Stimulated activated CD4-positive, alpha-beta T cell treated with anti-CD3 and anti-CD28 coated beads, Interleukin-12 subunit alpha, Interleukin-12 subunit beta, amount 100 ng/mL, for 4 hours (primary cell): ENCODE measurements around the gene PARP4.
A peak's percentile ranks its signal among the peaks of the same experiment; 100 is the strongest.
"Not testable (repeated sequence)": the region's sequence is repeated elsewhere in the genome, so short reads cannot be mapped to it uniquely, and the experiment has no call there.

Experiments used
- DNase-seq: peaks from one replicate; pipeline ENCODE4 v3.0.0-alpha.2; 2020

PARP4 gene

DNA sequence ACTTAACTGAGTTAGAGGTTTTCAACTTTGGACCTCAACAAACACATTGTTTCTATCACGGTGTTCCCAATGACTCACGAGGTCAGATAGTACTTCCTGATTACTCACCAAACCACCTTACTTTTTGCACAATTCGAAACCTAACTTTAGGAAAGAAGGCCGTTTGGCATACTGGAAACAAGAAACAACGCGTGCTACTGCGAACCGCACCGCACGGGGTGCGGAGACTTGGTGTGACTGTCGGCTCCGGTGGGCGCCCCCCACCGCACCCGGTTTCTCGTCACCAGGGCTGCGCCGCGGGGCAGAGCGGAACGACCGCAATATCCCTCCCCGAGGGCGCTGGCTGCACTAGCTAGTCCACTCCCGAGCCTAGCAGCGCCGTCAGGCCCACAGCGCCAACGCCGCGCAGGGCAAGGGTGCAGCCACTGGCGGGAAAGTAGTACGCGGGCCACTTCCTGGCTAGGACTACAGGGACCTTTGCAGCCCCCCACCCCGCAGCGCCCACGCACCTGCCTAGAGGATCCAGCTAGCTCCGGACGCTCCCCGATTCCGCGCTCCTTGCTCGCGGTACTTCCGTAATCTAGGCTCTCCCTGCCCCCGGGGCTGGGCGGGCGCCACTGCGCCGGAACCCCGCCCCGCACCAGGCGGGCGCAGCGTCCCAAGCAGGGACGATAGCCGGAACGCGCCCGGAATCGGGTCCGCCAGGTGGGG is at the start of gene PARP4:
Gene PARP4, minus strand, starts transcription at position 582 of the 711 bp plus-strand sequence. CDS start 9,002 bp downstream, outside the sequence.
- peak; percentile 50 for DNase-seq

DNA sequence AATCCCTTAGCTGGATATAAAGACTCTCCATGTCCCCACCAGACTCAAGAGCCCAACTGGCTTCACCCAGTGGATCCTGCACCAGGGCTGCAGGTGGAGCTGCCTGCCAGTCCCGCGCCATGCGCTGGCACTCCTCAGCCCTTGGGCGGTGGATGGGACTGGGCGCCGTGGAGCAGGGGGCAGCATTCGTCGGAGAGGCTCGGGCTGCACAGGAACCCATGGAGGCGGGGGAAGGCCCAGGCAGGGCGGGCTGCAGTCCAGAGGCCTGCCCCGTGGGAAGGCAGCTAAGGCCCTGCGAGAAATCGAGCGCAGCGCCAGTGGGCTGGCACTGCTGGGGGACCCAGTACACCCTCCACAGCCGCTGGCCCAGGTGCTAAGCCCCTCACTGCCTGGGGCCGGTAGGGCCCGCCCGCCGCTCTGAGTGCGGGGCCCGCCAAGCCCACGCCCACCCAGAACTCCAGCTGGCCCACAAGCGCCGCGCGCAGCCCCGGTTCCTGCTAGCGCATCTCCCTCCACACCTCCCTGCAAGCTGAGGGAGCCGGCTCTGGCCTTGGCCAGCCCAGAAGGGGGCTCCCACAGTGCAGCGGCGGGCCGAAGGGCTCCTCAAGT is 48.1 kb upstream of the PARP4 start:
- not testable (repeated sequence) for DNase-seq

DNA sequence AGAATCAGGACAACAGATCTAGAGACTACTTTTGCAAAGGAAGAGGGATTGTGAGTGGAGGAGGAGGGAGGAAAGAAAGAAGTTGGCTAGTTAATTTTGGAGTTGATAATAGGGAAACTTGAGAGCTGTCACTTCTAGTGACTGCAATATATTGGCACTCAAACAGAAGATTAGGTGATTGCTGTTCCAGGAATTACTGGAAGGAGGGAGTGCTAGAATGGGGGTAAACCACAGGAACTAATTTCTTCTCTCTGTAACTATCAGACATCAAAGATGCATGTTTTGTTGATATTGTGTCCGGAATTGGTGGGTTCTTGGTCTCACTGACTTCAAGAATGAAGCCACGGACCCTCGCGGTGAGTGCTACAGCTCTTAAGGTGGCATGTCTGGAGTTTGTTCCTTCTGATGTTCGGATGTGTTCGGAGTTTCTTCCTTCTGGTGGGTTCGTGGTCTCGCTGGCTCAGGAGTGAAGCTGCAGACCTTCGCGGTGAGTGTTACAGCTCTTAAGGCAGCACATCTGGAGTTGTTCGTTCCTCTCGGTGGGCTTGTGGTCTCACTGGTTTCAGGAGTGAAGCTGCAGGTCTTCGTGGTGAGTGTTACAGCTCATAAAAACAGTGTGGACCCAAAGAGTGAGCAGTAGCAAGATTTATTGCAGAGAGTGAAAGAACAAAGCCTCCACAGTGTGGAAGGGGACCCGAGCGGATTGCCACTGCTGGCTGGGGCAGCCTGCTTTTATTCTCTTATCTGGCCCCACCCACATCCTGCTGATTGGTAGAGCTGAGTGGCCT is 47.0 kb upstream of the PARP4 start:
- DNase-seq: not testable (repeated sequence)

DNA sequence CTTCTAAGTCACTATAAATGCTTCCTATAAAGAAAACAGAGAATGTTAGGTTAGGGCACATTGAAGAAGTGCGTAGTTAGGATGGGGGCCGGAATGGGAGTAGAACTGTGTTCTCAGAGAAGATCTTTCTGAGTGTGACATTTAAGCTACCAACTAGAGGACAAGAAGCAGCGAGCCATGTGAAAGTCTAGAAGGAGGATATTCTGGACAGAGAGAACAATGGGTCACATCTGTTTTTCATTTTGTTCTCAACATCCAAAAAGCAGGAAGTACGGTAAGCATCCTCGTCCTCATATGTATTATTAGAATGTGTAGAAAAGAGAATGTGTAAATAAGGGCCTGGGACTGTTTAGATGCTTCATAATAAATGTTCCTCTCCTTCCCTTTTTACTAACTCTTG is 44.5 kb upstream of the PARP4 start:
- no peak for DNase-seq

DNA sequence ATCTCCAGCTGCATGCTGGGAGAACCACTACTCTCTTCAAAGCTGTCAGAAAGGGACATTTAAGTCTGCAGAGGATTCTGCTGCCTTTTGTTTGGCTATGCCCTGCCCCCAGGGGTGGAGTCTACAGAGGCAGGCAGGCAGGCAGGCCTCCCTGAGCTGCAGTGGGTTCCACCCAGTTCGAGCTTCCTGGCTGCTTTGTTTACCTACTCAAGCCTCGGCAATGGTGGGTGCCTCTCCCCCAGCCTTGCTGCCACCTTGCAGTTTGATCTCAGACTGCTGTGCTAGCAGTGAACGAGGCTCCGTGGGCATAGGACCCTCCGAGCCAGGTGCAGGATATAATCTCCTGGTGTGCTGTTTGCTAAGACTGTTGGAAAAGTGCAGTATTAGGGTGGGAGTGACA is 41.3 kb upstream of the PARP4 start:
- not testable (repeated sequence) for DNase-seq

DNA sequence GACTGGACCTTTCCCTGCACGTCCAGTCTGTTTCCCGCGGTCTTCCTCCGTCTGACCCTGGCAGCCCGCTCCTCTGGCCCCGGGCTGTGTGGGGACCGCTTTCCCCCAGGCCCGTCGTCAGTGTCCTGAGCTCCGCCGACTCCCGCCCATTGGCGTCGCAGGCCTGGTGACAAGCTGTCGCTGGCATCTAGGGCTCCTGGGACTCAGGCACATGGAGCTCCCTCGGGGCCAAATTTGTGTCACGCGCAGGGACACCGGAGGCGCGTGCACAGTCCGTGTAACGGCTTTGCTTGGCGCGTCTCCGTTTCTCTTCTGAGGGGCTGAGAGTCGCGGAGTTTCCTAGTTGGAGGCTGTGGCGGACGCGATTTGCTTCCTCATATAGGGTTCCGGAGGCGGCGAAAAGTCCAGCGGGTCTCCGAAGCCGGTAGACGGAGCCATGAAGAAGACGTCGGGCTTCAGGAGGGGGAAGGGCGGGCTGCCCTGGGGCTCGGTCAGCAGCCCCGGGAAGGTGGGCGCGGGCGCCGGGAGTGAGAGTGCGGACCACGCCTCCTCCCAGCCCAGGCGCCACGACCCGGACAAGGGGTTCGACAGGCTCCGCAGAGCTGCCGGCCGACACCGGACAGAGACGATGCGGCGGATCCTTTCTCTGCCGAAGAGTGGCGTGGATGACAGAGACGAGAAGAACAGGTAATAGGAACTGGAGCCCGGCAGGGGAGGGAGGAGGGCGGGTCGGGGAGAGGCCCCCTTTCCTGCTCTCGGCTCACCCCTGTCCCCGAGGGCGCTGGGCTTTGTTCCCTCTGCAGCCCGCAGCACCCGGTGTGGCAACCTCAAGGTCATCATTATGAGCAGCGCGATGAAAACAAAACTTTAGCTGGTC is 29.1 kb upstream of the PARP4 start:
- not testable (repeated sequence) for DNase-seq

DNA sequence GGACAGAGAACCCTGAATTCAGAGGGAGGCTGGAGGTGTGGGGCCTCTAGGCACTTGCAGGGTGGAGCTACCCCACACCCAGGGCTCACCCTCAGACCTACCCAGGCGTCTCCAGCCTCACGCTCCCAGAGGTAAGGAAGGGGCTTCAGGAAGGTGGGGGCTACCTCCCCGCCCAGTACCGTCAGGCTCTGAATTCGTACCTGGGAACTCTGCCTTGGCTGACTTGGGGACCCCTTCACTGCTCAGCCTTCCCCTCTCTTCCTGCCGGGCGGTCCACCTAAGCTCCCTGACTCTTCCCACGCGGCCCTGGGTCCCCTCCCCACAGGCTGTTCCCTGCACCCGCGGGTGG is 28.5 kb upstream of the PARP4 start:
- DNase-seq: no peak

DNA sequence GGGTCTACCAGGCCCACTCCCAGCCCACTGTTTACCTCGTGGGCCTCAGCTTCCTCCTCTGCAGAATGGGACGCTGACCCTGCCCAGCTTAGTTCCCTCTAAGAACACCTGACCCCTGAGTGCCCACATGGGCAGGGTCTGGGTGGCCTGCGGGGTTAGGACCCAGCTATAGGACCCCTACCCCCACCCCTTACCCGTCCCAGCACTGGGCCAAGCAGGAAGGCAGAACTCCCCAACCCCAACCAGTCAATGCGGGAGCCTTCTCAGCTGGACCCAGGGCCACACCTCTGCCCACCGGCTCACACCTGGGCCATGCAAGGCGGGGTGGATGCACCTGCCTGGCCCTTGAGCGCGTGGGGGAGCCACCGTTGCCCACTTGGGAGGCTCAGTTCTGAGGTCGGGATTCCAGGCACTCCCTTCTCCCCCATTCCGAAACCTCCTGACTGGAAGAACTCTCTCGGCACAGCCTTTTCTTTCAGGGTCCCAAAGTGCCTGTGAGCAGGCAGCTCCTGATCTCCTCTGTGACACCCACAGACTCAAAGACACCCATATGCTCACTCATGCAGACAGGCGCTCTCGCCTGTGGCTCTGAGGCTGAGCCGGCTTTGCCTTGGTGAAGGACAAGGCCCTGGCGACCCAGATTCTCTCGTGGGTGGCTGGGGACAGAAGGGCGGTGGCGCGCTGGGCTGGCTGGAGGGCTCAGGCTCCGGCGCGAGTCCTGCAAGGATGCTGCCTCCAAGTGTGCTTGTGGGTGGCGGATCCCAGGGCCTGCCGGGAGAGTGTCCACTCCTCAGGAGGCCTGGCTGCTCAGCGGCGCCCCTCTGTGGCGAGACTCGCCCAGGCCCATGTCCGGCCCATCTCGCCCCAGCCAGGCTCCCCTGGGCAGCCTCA is 27.9 kb upstream of the PARP4 start:
- DNase-seq: no peak

DNA sequence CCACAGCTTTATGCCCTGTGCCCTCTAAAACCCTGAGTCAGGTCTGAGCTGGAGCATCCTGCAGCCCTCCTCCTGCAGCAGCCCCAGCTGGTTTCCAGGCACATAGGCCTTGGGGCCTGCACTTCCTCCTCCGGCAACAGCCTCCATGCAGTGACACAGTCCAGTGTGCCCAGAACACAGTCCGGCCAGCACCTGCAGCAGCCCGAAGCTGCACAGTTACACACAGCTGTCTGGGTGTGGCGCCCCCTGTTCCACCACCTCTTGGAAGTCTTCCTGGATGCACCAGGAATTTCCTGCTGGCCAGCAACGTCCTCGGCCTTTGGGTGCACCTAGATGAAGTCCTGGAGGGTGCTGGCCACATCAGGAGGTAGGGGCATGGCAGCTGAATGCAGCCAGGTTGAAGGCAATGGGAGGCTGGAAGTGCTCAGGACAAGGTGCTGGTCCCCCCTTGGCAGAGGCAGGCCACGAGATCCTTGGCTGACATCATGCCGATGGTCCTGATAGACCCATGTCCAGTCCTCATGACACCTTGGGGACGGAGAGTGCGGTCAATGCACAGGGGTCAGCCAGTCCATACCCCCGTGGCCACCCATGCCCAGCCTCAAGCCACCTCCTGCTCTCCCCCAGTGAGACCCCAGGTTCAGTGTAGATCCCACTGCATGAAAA is 27.1 kb upstream of the PARP4 start:
- no peak for DNase-seq

DNA sequence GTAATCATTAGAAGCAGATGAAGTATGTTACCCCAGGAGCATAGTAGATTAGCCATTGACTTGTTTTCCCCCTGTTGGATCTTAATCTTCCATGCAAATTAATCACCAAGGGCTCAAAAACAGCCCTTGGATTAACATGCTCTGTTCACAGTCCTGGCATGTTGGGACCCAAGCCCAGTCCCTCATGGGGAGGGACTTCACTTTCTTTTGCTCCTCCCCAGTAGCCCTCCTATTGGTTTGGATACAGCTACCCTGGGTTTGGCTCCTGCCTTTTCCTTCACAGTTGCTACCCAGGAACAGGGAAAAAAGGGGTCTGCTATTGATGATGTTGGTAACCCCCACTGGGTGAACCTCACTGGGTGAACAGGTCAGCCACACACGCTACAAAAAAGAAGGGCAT is 16.9 kb upstream of the PARP4 start:
- DNase-seq: no peak

DNA sequence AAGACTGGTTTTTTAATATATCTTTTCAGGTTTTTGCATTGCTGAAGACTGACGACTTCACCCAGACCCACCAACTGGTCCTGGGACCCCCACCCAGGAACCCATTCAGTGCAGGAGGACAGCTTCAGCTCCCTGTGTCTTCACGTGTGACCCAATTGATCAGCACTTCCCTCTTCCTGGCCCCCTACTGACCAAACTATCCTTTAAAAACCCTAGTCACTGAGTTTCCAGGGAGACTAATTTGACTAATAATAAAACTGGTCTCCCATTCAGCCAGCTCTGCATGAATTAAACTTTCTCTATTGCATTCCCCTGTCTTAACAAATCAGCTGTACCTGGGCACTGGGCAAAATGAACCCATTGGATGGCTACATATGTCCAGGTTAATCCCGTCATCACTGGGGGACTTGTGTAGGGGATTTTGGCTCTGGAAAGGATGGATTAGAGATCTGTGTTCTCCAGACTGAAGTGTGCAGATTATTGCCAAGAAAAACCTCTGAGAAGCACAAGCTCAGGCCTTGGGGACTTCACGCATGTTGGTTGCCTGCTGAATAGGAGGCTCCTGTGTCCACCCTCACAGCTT is 16.3 kb upstream of the PARP4 start:
- no peak for DNase-seq

DNA sequence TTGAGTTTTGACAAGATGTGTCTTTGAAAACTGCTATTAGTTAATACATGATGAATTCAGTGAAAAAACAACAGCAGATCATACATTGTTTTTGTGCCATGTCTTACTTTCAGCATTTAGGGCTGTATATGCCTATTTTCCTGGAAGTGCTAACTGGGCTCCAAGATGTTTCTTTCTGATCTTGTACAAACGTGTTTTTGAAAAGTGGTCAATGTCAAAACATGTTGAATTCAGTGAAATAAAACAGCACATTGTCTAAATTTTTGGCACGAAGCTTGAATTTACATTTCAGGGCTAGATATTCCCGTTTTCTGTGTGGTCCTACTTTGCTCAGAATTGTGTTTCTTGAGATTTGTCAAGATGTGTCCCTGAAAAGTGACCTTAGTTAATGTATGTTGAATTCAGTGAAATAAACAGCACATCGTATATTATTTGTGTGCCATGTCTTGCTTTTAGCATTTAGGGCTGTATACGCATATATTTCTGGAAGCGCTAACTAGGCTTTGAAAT is 14.7 kb upstream of the PARP4 start:
- DNase-seq: no peak

DNA sequence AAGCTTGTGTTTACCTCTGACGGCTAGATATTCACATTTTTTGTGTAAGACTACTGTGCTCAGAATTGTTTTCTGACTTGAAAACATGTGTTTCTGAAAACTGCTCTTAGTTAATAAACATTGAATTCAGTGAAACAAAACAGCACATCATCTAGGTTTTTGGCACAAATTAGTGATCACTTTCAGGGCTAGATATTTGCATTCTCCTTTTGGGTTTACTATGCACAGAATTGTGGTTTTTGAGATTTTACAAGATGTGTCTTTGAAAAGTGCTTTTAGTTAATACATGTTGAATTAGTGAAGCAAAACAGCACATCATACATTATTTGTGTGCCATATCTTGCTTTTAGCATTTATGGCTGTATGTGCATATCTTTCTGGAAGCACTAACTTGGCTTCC is 8.2 kb upstream of the PARP4 start:
- DNase-seq: no peak

DNA sequence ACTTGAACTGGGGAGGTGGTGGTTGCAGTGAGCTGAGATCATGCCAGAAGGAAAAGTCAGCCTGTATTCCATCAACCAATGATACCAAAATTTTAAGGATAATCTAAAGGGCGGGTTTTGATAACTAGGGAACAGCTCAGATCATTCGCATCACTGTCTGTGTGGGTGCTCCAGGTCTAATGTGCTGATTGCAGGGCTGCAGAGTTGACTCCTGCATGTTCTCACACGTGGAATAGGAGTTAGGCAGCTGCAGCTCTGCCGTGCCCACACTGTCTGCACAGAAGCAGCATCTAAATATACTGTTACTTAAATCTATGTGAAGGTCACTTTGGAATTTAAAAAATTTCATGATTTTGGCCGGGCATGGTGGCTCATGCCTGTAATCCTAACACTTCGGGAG is 4.3 kb upstream of the PARP4 start:
- DNase-seq: no peak

DNA sequence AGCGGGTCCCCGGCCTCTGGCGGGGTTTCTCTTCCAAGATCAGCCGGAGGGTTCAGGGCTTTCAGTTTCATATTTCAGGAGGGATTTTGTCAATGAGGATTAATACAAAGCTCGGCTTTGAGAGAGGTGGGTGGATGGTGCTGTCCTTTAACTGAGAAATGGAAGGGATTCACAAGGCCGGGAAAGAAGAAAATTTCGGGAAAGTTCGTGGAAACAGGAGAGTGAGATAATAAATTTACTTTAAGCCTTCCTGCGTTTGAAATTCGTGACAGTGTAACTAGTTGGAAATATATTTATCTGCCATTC is 283 bp upstream of the PARP4 start:
- DNase-seq: no peak

DNA sequence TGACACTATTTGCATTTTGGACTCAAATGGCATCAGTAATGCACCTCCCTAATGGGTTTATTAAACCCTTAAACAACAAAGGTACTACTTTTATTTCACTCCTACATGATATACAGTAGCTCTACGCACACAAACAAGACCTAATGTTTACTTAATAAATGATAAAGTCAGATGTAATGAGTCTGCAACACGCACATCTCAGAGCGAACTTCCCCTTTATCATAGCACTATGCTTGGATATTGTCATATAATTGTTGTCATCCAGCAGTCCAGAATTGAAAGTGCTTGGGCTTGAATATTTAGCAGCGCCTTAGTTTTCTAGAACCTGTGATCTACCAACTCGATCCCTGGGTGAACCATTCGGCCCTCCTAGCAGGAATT is 772 bp downstream of the PARP4 start:
- DNase-seq: no peak

DNA sequence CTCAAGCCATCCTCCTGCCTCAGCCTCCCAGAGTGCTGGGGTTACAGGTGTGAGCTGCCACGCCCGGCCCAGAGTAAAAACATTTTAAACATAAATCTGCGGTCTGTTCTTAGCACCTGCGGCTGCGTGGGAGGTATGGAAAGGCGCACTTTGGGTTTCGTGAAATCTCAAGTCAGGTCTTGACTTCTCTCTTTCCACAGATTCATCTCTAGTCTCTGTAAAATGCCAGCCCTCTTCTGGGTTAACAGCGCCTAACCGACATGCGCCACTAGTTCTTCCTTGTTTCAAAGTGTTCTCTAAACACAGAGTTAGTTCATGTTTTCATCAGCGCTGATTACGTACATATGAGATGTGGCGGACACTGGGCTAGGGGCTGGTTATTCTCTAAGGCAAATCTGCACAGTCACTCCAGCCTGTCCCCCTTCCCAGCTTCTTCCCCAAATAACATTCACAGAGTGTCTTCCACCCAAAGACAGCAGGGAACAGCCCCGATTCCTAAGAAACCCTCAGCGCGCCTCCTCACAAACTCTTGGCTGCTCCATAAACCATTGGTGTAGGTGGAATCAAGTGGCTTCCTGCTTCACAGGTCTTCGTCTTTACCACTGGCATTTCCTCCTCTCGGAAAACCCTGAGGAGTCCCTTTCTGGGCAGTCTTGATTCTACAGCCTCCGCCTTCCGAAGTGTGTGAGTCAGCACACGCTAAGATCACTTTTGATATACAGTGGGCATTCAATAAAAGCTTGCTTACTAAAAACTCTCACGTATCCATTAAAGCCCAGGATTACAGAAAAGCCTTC is 1.4 kb downstream of the PARP4 start:
- peak; percentile 60 for DNase-seq

DNA sequence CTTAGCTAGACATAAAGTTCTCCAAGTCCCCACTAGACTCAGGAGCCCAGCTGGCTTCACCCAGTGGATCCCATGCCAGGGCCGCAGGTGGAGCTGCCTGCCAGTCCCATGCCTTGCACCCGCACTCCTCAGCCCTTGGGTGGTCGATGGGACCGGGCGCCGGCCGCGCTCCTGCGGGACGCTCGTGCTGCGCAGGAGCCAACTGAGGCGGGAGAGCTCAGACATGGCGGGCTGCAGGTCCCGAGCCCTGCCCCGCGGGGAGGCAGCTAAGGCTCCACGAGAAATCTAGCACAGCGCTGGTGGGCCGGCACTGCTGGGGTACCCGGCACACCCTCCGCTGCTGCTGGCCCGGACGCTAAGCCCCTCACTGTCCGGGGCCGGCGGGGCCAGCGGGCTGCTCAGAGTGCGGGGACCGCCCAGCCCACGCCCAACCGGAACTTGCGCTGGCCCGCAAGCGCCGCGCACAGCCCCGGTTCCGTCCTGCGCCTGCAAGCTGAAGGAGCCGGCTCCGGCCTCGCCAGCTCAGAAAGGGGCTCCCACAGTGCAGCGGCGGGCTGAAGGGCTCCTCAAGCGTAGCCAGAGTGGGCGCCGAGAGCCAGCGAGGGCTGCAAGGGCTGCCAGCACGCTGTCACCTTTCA is 5.8 kb downstream of the PARP4 start:
- no peak for DNase-seq

DNA sequence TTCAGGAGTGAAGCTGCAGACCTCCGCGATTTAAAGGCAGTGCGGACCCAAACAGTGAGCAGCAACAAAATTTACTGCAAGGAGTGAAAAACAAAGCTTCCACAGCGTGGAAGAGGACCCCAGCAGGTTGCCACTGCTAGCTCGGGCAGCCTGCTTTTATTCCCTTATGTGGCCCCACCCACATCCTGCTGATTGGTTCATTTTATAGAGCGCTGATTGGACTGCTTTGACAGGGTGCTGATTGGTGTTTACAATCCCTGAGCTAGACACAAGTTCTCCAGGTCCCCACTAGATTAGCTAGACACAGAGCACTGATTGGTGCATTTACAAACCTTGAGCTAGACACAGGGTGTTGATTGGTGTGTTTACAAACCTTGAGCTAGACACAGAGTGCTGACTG is 6.3 kb downstream of the PARP4 start:
- not testable (repeated sequence) for DNase-seq

DNA sequence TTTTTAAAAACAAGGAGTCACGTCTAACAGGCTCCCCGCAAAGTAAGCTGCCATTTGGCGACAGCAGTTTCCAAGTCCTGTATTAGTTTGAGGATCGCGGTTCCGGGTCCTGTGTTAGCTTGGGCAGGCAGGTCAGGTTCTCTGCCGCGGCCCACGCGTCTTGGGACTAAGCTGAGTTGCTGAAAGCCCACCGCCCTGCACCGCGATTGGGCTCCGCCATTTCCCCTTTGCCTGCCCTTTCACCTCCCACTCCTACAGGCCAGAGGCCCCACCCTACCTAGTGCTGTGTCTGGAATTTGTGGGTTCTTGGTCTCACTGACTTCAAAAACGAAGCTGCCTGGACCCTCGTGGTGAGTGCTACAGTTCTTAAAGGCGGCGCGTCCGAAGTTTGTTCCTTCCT is 6.8 kb downstream of the PARP4 start:
- DNase-seq: no peak
